ENCODE measurements around the gene FAM187B.

DNA sequence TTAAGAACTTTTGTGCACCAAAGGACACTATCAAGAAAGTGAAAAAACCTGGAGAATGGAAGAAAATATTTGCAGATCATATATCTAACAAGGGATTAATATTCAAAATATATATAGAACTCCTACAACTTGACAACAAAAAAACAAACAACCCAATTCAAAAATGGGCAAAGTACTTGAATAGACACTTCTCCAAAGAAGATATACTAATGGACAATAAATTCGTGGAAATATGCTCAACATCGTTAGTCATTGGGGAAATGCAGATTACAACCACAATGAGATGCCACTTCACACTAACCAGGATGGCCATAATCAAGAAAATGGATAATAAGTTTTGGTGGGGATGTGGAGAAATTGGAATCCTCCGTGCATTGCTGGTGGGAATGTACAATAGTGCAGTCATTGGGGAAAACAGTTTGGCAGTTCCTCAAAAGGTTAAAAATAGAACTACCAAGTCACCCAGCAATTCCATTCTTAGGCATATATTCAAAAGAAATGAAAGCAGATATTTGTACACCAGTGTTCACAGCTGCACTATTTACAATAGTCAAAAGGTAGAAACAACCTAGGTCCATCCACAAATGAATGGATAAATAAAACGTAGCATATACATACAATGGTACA is 18.0 kb upstream of the FAM187B start:
- no peak for TF ChIP-seq EZH2 (IDR thresholded peaks at IDR 0.05; ENCODE audit: borderline replicate concordance, low read depth, low read length, poor library complexity, severe bottlenecking)
- TF ChIP-seq CTCF (conservative IDR thresholded peaks at IDR 0.05; ENCODE audit: low read depth, low read length) = no peak

All from A673 (cell line).